Measurements from ENCODE around the gene PCDHB4.
"Not testable (repeated sequence)": the region's sequence is repeated elsewhere in the genome, so short reads cannot be mapped to it uniquely, and the experiment has no call there.

Gene PCDHB4

GRCh38 chr5:141150224-141150992, 28.8 kb downstream of the PCDHB4 start:
- no peak for DNase-seq

GRCh38 chr5:141150993-141151325, 29.3 kb downstream of the PCDHB4 start:
- DNase-seq, result no peak

- DNase-seq, result not testable (repeated sequence)
These were observed 30.0 kb downstream of the PCDHB4 start for GRCh38 chr5:141151632-141152031.

- not testable (repeated sequence) for DNase-seq
These were observed 30.5 kb downstream of the PCDHB4 start for GRCh38 chr5:141152096-141152495.

- no peak for DNase-seq
These were observed 34.1 kb downstream of the PCDHB4 start for GRCh38 chr5:141155540-141156374.

GRCh38 chr5:141157356-141157755, 35.7 kb downstream of the PCDHB4 start:
- DNase-seq, result not testable (repeated sequence)

- not testable (repeated sequence) for DNase-seq
These were observed 36.3 kb downstream of the PCDHB4 start for GRCh38 chr5:141157901-141158300.

- DNase-seq, result no peak
These were observed 51.0 kb downstream of the PCDHB4 start, which contains the start of gene PCDHB7 for GRCh38 chr5:141172381-141173204. TSS of gene PCDHB7 (plus strand) at chr5:141172644. CDS start at chr5:141172836, 192 bp downstream.

GRCh38 chr5:141174291-141175104, 52.9 kb downstream of the PCDHB4 start:
- DNase-seq, result not testable (repeated sequence)

Data from inflammatory macrophage treated with lipopolysaccharide for 1 hour (primary cell).